Peyer's patch (tissue), 4 donors: Measurements from ENCODE around the gene PRR15L. TPM values are rescaled to one million over a fixed set of nuclear protein-coding genes. Genes with fewer than 3 reads are reported as not detected.

ENCODE experiments used
- DNase-seq, 3 donors: peaks; one replicate each; pipeline ENCODE4 v3.0.0-alpha.2; 2017 to 2019
- H3K27ac ChIP-seq, 4 donors: fragments of 200-600 bp; sonication (generic); one replicate each; pipeline ENCODE4 v1.5.1; 2016 to 2019
- H3K27me3 ChIP-seq, 2 donors: fragments of 200-600 bp; sonication (generic); one replicate each; pipeline ENCODE4 v1.5.1; 2019
- H3K36me3 ChIP-seq, 3 donors: fragments of 200-600 bp; sonication (generic); one replicate each; pipeline ENCODE4 v1.5.1; 2016 to 2019
- H3K4me1 ChIP-seq, 4 donors: fragments of 200-600 bp; sonication (generic); one replicate each; pipeline ENCODE4 v1.5.1; 2016 to 2019
- H3K4me3 ChIP-seq, 4 donors: fragments of 200-600 bp; sonication (generic); 1 replicate in 3 of 4; 2 replicates in 1 of 4; pipeline ENCODE4 v1.5.1; 2016 to 2019; ENCODE audit warnings: mild to moderate bottlenecking in 1 of 4
- H3K9me3 ChIP-seq, 4 donors: fragments of 200-600 bp; sonication (generic); one replicate each; pipeline ENCODE4 v1.5.1; 2016 to 2019; ENCODE audit warnings: mild to moderate bottlenecking in 1 of 4
- CTCF ChIP-seq, 6 experiments: fragments of 450-650 bp in 4 of 6; fragments of 200-600 bp in 2 of 6; sonication (generic) in 1 of 6; IDR thresholded peaks; one replicate each; pipeline ENCODE4 v1.5.1; 2017 to 2019; ENCODE audit warnings: antibody characterized with exemption in 6 of 6, mild to moderate bottlenecking in 3 of 6, moderate library complexity in 1 of 6
- POLR2A ChIP-seq, 2 donors: fragments of 450-650 bp; IDR thresholded peaks; one replicate each; pipeline ENCODE4 v1.5.1; 2017; ENCODE audit warnings: antibody characterized with exemption in 2 of 2, mild to moderate bottlenecking in 2 of 2, moderate library complexity in 2 of 2
- total RNA-seq, 4 donors: library from RNA; depleted of rRNA; stranded (reverse); fragments of >200 nt; gene quantifications; one replicate each; pipeline ENCODE4 v1.1.0, GENCODE V29; 2016

PRR15L gene
- total RNA-seq, 4 donors from 2014 or later, result 88.3 to 358 (median 288) TPM

GRCh38 chr17:47949197-47949759 is 8.4 kb downstream of the PRR15L start:
- Histone ChIP-seq H3K27me3 (no peaks in the 10 kb centered on the region), H3K27ac (peak overlapping the region; percentile 29 to 96 (median 65)), H3K9me3 (no peaks in the 10 kb centered on the region), H3K4me3 (peak overlapping the region in 3 of 4 donors; percentile 7 to 34 (median 29)), H3K36me3 (peaks cover 0 to 25% (median 0%) of the 10 kb centered on the region in 3 donors), H3K4me1 (peaks cover 0 to 43% (median 8%) of the 10 kb centered on the region in 4 donors)
- peak; percentile 84 to 95 (median 93) for DNase-seq
- TF ChIP-seq CTCF (IDR thresholded peaks at IDR 0.05) (peak; percentile 69 to 95 (median 91)), POLR2A (IDR thresholded peaks at IDR 0.05) (peak; percentile 15 to 31)

- Histone ChIP-seq H3K36me3 (peaks cover 0 to 22% (median 0%) of the 10 kb centered on the region in 3 donors), H3K27ac (peak overlapping the region; percentile 29 to 96 (median 65)), H3K4me1 (peaks cover 0 to 44% (median 8%) of the 10 kb centered on the region in 4 donors), H3K27me3 (no peaks in the 10 kb centered on the region), H3K4me3 (no peak overlapping the region), H3K9me3 (no peaks in the 10 kb centered on the region)
- DNase-seq, result peak in 2 of 3 donors; percentile 62 to 70
- TF ChIP-seq CTCF (IDR thresholded peaks at IDR 0.05) (no peak), POLR2A (IDR thresholded peaks at IDR 0.05) (no peak)
These were observed 8.9 kb downstream of the PRR15L start for GRCh38 chr17:47948706-47949196.

GRCh38 chr17:47946929-47947397 is 10.7 kb downstream of the PRR15L start:
- H3K4me1 ChIP-seq, result peaks cover 0 to 56% (median 14%) of the 10 kb centered on the region in 4 donors
- peaks cover 0 to 21% (median 0%) of the 10 kb centered on the region in 3 donors for H3K36me3 ChIP-seq
- H3K27me3 ChIP-seq, result no peaks in the 10 kb centered on the region
- H3K4me3 ChIP-seq, result no peak overlapping the region
- TF ChIP-seq POLR2A (IDR thresholded peaks at IDR 0.05), result peak; percentile 40 to 49
- peak; percentile 50 to 96 (median 86) for TF ChIP-seq CTCF (IDR thresholded peaks at IDR 0.05)
- peak; percentile 79 to 94 (median 83) for DNase-seq
- H3K27ac ChIP-seq, result peak overlapping the region in 2 of 4 donors; percentile 18 to 53
- no peaks in the 10 kb centered on the region for H3K9me3 ChIP-seq

GRCh38 chr17:47946516-47946915 is 11.2 kb downstream of the PRR15L start:
- TF ChIP-seq CTCF (IDR thresholded peaks at IDR 0.05) (no peak), POLR2A (IDR thresholded peaks at IDR 0.05) (no peak)
- Histone ChIP-seq H3K9me3 (no peaks in the 10 kb centered on the region), H3K4me1 (peaks cover 0 to 52% (median 14%) of the 10 kb centered on the region in 4 donors), H3K36me3 (peaks cover 0 to 17% (median 0%) of the 10 kb centered on the region in 3 donors), H3K4me3 (no peak overlapping the region), H3K27me3 (no peaks in the 10 kb centered on the region), H3K27ac (peak overlapping the region in 3 of 4 donors; percentile 12 to 53 (median 18))
- no peak for DNase-seq

GRCh38 chr17:47945529-47946508 is 11.9 kb downstream of the PRR15L start:
- no peaks in the 10 kb centered on the region for H3K27me3 ChIP-seq
- peaks cover 0 to 48% (median 14%) of the 10 kb centered on the region in 4 donors for H3K4me1 ChIP-seq
- H3K36me3 ChIP-seq, result peaks cover 0 to 10% (median 0%) of the 10 kb centered on the region in 3 donors
- H3K27ac ChIP-seq, result peak overlapping the region in 2 of 4 donors; percentile 18 to 53
- H3K4me3 ChIP-seq, result no peak overlapping the region
- TF ChIP-seq POLR2A (IDR thresholded peaks at IDR 0.05), result no peak
- no peak for TF ChIP-seq CTCF (IDR thresholded peaks at IDR 0.05)
- no peaks in the 10 kb centered on the region for H3K9me3 ChIP-seq
- no peak for DNase-seq
